Astrocyte (in vitro differentiated cells and primary cell): Measurements from ENCODE around the gene CRYL1.

Source experiments
- CTCF ChIP-seq: IDR thresholded peaks from 2 replicates; pipeline ENCODE4 v1.5.1; 2011; ENCODE audit warnings: low read depth, mild to moderate bottlenecking, inconsistent platforms, low read length, moderate library complexity; ENCODE audit not compliant: insufficient read depth
- EZH2 ChIP-seq: IDR thresholded peaks from 2 replicates; pipeline ENCODE4 v1.6.1; 2012; ENCODE audit warnings: mild to moderate bottlenecking, low read length, inconsistent platforms; ENCODE audit not compliant: insufficient read depth

- TF ChIP-seq CTCF (no peak), EZH2 (no peak)
These were observed 63.7 kb downstream of the CRYL1 start for GRCh38 chr13:20461860-20462532.
